Measurements from ENCODE around the gene NFATC3. TPM values are rescaled to one million over a fixed set of nuclear protein-coding genes. Genes with fewer than 3 reads are reported as not detected.

Gene NFATC3
- total RNA-seq (ENCODE audit: unreplicated experiment): 33.1 TPM
- long read RNA-seq, partial matches to known transcripts: 2 of 2 reads
- long read RNA-seq, other reads (novel, unspliced or antisense): 0 of 2 reads

DNA sequence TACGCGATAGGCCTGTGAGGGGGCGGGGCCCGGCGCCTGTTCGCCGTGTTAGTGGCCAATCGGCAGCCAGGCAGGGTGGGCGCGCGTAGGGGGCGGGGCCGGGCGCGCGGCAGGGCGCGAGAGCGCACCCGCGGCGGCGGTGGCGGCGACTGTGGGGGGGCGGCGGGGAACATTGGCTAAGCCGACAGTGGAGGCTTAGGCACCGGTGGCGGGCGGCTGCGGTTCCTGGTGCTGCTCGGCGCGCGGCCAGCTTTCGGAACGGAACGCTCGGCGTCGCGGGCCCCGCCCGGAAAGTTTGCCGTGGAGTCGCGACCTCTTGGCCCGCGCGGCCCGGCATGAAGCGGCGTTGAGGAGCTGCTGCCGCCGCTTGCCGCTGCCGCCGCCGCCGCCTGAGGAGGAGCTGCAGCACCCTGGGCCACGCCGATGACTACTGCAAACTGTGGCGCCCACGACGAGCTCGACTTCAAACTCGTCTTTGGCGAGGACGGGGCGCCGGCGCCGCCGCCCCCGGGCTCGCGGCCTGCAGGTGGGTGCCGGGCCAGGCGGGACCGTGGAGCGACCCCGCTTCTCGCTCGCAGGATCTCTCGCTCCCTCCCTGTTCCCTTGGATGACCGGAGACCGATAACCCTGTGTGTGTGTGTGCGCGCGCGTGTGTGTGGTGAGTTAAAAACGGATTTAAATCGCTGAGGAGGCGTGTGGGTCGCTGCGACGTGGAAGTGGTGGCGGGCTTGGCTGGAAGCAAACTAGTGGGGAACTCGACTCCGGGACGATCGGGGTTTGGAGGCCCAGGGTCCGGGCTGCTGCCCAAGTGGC lies at the start of gene NFATC3:
Gene NFATC3 (plus strand): TSS at position 112 of the 813 bp plus-strand sequence. CDS start 312 bp downstream, at position 424.
- Mint-ChIP-seq H3K4me1 (ENCODE audit: low read depth, unreplicated experiment) (peaks cover 23% of the 10 kb centered on the region), H3K9me3 (ENCODE audit: unreplicated experiment) (peaks cover 12% of the 10 kb centered on the region), H3K27ac (ENCODE audit: unreplicated experiment) (peak within 1 kb of the TSS; percentile 97), H3K27me3 (ENCODE audit: unreplicated experiment) (peaks cover 13% of the 10 kb centered on the region), H3K4me3 (ENCODE audit: unreplicated experiment) (peak within 1 kb of the TSS; percentile 99), H3K36me3 (ENCODE audit: unreplicated experiment) (no peaks in the 10 kb centered on the region)
- peak; percentile 99 for DNase-seq
- TF ChIP-seq, protein P1, sequence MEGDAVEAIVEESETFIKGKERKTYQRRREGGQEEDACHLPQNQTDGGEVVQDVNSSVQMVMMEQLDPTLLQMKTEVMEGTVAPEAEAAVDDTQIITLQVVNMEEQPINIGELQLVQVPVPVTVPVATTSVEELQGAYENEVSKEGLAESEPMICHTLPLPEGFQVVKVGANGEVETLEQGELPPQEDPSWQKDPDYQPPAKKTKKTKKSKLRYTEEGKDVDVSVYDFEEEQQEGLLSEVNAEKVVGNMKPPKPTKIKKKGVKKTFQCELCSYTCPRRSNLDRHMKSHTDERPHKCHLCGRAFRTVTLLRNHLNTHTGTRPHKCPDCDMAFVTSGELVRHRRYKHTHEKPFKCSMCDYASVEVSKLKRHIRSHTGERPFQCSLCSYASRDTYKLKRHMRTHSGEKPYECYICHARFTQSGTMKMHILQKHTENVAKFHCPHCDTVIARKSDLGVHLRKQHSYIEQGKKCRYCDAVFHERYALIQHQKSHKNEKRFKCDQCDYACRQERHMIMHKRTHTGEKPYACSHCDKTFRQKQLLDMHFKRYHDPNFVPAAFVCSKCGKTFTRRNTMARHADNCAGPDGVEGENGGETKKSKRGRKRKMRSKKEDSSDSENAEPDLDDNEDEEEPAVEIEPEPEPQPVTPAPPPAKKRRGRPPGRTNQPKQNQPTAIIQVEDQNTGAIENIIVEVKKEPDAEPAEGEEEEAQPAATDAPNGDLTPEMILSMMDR (IDR thresholded peaks at IDR 0.05; ENCODE audit: partially characterized antibody, unreplicated experiment): no peak

DNA sequence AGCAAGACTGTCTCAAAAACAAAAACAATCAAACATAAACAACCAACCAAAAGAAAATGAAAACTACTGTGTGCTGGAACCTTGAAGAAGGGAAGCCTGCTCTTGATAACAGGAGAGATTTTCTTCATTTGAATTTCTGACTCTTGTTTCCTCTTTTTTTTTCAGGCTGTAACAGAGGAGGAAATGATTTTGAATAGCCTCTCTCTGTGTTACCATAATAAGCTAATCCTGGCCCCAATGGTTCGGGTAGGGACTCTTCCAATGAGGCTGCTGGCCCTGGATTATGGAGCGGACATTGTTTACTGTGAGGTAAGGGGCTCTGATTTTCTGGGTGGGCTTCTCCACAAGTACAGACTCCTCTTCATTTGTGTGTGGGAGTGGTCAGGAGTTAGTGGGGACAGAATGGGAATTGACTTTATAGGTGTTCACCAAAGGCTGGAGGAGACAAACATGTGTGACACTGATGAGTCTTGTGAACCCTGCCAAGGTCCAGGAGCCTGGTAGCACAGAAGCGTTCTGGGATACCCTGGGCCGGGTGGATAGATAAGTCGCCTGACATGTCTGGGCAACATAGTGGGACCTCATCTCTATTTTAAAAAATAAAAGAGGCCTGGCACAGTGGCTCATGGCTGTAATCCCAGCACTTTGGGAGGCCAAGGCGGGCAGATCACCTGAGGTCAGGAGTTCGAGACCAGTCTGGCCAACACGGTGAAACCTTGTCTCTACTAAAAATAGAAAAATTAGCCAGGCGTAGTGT lies 47.2 kb upstream of the NFATC3 start:
- Mint-ChIP-seq H3K36me3 (ENCODE audit: unreplicated experiment) (peaks cover 5% of the 10 kb centered on the region), H3K9me3 (ENCODE audit: unreplicated experiment) (no peaks in the 10 kb centered on the region), H3K27ac (ENCODE audit: unreplicated experiment) (no peak overlapping the region), H3K4me3 (ENCODE audit: unreplicated experiment) (no peak overlapping the region), H3K27me3 (ENCODE audit: unreplicated experiment) (peaks cover 3% of the 10 kb centered on the region), H3K4me1 (ENCODE audit: low read depth, unreplicated experiment) (no peaks in the 10 kb centered on the region)
- TF ChIP-seq, protein P1 (IDR thresholded peaks at IDR 0.05; ENCODE audit: partially characterized antibody, unreplicated experiment): no peak
- DNase-seq: no peak

DNA sequence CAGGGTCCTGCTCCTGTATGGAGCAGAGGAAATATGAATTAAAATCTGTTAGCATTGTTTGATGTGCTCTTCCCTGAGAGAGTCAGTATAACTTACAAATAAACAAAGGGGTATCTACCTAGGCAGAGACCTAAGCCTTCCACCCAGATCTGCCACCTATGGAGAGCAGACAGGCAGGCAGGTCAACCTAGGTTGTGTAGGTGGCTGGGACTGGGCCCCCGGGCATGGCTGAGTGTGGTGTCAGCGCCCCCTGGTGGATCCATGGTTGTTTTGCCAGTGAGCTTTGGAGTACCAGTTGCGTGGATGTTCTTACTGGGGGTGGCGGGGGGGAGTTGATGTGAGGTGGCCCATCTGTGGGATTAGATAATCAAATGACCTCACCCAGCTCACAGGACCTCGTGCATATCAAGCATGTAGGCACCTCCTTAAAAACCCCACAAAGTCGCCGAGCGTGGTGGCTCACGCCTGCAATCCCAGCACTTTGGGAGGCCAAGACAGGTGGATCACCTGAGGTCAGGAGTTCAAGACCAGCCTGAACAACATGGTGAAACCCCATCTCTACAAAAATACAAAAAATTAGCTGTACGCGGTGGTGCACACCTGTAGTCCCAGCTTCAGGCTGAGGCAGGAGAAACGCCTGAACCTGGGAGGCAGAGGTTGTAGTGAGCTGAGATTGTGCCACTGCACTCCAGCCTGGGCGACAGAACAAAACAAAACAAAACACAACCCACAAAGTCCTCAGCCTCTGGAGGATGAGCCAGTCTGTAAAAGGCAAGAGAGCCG lies 44.5 kb upstream of the NFATC3 start:
- Mint-ChIP-seq H3K4me3 (ENCODE audit: unreplicated experiment) (no peak overlapping the region), H3K9me3 (ENCODE audit: unreplicated experiment) (no peaks in the 10 kb centered on the region)
- DNase-seq: peak; percentile 86

DNA sequence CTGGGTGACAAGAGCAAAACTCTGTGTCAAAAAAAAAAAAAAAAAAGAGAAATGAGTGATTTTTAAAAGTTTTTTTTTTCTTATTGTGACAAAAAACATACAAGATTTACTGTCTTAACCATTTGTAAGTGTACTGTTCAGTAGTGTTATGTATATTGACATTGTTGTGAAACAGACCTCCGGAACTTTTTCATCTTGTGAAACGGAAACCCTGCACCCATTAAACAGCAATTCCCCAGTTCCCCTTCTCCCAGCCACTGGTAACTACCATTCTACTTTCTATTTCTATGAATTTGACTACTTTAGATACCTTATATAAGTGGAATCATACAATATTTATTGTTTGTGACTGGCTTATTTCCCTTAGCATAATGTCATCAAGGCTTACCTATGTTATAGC lies 43.4 kb upstream of the NFATC3 start:
- Mint-ChIP-seq H3K4me1 (ENCODE audit: low read depth, unreplicated experiment) (no peaks in the 10 kb centered on the region), H3K4me3 (ENCODE audit: unreplicated experiment) (no peak overlapping the region), H3K27ac (ENCODE audit: unreplicated experiment) (no peak overlapping the region), H3K36me3 (ENCODE audit: unreplicated experiment) (peaks cover 5% of the 10 kb centered on the region), H3K27me3 (ENCODE audit: unreplicated experiment) (peaks cover 3% of the 10 kb centered on the region), H3K9me3 (ENCODE audit: unreplicated experiment) (no peaks in the 10 kb centered on the region)
- no peak for DNase-seq
- TF ChIP-seq, protein P1 (IDR thresholded peaks at IDR 0.05; ENCODE audit: partially characterized antibody, unreplicated experiment): no peak

More for the DNA sequence above, 44.5 kb upstream of the NFATC3 start:
- TF ChIP-seq, protein P1 (IDR thresholded peaks at IDR 0.05; ENCODE audit: partially characterized antibody, unreplicated experiment): peak; percentile 86
- peaks cover 5% of the 10 kb centered on the region for H3K36me3 Mint-ChIP-seq (ENCODE audit: unreplicated experiment)
- no peaks in the 10 kb centered on the region for H3K4me1 Mint-ChIP-seq (ENCODE audit: low read depth, unreplicated experiment)
- peaks cover 3% of the 10 kb centered on the region for H3K27me3 Mint-ChIP-seq (ENCODE audit: unreplicated experiment)
- H3K27ac Mint-ChIP-seq (ENCODE audit: unreplicated experiment): peak overlapping the region; percentile 28
